OCI-LY3 (cell line): ENCODE measurements around the gene PRKAA2.

Source experiments
- EZH2phosphoT487 ChIP-seq: fragments of 200-600 bp; shearing (Covaris generic); IDR thresholded peaks from 2 replicates; pipeline ENCODE4 v1.6.1; 2018; ENCODE audit warnings: antibody characterized with exemption, mixed run types, low read depth
- TF ChIP-seq, protein P1 (sequence below): fragments of 200-600, 300-600 bp; sonication (generic); IDR thresholded peaks from 2 replicates; pipeline ENCODE4 v1.5.1; 2014; ENCODE audit warnings: antibody characterized with exemption, low read length, low read depth

DNA sequence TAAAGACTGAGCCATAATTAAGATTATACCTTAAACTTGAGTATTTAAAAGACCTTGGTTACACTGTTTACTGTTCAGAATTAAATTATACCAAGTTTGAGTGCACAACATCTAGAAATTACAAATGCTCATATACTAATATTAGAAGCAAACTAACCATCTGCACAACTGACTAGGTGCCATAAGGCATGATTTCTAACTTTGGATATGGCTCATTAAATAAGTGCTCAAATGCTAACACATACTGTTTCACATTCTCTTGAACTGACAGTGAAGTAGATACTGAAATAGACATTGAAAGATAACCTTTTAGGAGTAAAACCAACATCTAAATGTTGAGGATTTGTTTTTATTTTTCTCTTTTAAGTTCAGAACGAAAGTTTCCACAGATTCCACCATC is 74.1 kb downstream of the PRKAA2 start:
- TF ChIP-seq, protein P1, sequence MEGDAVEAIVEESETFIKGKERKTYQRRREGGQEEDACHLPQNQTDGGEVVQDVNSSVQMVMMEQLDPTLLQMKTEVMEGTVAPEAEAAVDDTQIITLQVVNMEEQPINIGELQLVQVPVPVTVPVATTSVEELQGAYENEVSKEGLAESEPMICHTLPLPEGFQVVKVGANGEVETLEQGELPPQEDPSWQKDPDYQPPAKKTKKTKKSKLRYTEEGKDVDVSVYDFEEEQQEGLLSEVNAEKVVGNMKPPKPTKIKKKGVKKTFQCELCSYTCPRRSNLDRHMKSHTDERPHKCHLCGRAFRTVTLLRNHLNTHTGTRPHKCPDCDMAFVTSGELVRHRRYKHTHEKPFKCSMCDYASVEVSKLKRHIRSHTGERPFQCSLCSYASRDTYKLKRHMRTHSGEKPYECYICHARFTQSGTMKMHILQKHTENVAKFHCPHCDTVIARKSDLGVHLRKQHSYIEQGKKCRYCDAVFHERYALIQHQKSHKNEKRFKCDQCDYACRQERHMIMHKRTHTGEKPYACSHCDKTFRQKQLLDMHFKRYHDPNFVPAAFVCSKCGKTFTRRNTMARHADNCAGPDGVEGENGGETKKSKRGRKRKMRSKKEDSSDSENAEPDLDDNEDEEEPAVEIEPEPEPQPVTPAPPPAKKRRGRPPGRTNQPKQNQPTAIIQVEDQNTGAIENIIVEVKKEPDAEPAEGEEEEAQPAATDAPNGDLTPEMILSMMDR = no peak
- no peak for TF ChIP-seq EZH2phosphoT487
